DMS153 treated with DMSO at 0.1 percent for 48 hours (cell line): ENCODE data around the gene POLL.

Source experiments
- DNase-seq: peaks from one replicate; lab custom pipeline; 2025; ENCODE audit not compliant: unreplicated experiment; lab: John Stamatoyannopoulos, UW

POLL gene

DNA sequence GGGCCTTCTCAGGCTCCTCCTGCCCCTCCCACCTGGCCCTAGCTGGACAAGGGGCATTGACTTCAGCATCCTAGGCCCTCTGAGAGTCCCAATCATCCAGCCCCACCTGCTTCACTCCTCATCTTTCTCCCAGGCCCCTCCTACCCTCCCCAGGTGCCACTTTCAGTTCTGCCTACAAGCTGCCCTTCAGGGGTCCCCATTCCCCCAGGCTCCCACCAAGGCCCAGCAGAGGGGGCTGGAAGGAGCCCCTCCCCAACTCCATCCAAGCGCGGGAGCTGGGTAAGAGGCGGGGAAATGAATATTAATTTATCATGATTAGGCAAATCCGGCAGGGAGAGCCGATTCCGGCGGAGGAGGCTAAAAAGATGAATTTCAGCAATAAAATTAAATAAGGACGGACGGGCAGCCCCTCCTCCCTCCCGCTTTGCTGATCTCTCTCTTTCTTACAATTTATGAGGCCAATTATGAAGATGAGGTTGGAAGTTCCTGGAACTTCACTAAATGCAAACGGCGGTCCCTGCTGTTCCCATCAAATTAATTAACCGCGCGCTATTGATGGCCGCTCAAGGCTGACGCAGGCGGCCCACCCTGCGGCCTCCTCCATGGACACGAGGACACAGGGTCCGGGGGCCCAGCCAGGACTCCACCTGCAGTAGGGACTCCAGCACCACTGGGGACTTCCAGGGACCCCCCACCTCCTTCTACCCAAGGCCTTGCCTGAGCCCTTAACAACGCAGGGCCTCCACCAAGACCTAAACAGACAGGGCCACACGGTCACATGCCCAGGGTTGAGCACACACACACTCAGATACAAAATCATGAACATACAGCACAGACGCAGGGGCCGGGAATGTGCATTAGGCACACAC lies 13.9 kb downstream of the POLL start:
- DNase-seq = no peak

DNA sequence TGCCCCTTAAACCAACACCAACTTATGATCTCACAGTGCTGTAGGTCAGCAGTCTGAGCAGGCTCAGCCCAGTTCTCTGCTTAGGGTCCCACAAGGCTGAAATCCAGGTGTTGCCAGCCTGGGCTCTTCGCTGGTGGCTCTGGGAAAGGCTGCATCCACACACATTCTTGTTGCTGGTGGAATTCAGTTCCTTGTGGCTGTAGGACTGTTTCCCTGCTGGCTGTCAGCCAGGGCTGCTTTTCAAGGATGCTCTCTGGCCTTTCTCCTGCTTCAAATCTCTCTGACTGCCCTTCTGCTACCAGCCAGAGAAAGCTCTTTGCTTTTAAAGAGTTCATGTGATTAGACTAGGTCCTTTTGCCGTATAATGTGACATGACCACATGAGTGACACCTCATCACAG lies 15.3 kb downstream of the POLL start:
- DNase-seq = no peak

DNA sequence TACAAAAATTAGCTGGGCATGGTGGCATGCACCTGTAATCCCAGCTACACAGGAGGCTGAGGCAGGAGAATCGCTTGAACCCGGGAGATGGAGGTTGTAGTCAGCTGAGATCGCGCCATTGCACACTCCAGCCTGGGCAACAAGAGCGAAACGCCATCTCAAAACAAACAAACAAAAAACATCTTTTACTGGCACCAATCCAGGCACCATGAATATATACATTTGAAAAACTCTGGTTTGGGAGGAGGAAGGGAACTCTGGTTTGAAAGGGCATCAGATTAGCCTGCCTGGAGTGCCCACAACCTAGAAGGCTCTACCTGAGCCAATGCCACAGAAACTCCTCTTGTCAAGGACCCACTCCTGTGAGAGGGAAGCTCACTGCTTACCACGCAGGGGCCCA lies 15.9 kb downstream of the POLL start:
- DNase-seq = no peak

DNA sequence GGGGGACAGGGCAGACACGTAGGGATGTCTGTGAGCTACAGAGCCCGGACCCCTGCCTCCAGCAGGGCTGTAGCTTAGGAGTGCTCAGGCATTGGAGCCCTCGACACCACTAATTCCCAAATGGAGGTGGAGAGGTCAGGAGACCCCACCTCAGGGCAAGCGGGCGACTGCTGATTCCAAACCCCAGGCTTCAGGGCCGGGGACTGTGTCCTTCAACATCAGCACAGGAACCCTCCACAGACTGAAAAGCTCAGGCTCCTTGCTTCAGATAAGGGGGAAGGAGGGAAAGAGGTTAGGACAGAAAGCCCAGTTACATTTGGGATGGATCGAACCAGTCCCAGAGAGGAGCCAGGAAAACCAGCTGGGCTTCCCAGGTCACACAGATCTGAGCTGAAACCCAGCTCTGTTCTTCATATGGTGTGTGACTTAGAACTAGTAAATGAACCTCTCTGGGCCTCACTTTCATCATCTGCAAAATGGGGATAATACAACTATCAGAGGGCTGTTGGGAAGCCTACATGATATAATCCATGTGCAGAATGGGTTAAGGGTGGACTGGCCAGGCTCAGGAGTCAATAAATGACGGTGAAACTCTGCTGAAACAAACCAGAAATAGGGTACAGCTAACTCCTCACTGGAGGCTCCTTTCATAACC lies 16.7 kb downstream of the POLL start:
- no peak for DNase-seq

DNA sequence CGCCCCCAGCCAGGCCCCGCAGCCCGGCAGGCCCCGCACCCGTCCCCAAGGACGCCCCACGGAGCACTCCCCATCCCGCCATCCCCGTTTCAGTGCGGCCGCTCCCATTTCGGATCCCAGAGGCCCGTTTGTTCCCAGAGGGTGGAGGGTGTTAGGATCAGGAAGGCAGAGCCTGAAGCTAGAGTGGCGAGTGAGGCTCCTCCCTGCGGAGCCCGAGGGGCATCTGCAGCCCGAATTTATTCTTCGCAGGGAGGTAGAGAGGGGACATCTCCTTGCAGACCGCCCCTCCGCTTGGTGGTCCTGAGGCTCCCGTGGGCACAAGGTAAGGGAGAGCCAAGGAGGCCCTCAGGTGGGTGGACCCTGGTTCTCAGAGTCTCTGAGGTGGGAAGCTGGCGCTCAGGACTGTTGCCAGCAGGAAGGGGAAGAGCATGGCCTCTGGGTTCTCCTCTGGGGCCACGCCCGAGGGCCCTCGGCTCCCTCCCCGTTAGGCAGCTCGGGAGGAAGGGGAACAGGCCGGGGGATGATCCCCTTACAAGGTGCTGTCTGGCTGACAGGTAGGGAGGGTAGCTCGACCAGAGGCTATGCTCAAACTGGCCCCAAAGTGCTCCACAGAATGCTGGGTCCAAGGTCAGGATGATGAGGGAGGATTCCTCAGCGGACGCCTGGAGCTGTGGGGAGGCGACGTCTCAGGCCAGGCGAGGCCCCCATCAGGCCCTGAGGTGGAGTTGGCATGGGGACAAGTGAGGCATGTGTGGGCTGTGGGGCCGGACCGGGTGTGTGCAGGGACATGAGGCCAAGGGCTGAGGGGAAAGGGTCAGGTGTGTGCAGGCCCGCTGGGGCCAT lies 17.4 kb downstream of the POLL start:
- DNase-seq = peak; percentile 36

DNA sequence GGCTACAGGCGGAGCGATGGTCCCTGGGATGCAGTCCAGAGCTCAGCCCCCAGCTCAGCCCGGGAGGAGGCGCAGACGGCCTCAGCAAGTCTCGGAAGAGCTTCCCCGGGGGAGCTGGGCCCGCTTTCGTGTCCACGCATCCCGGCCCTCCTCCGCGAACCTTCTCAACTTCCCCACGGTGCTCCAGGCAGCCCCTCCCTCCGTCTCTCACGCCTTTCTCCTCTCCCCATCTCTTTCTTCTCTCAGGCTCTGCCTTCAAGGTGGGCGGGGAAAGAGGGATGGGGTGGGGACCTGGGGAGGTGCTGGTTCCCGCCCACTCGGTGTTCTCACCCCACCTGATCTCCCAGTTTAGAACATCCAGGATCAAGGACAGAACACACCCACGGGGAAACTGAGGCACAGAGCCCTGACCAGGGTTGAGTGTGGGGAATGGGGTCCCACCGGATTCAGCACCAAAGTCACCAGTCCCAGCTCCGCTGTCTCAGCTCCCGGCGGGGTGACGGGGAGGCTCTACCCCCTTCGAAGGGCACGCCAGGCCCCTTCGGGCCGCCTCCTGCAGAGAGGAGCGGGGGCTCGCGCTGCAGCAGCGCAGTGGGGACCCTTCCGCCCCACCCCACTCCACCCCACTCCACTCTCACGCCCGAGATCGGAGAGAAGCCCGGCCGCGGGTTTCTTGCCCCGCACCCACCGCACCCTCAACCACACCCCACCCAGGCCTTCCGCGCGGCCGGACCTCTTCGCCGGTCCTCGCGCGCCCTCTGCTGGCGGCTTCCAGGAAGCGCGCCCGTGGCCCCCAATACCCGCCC lies 18.2 kb downstream of the POLL start:
- peak; percentile 62 for DNase-seq

DNA sequence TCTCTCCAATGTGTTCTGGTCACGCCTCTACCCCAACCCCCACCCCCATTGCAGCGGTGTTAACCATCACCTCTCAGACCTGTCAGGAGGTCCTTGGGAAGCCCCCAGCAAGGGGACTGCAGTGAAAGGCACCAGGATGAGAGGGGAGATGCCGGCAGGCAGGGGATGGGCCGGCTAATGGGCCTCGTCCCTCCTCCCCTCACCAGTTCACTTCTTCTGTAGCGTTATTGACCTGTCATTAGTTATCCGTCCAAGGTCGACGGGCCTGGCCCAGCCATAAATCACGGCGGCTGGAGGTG lies 18.8 kb downstream of the POLL start:
- no peak for DNase-seq

DNA sequence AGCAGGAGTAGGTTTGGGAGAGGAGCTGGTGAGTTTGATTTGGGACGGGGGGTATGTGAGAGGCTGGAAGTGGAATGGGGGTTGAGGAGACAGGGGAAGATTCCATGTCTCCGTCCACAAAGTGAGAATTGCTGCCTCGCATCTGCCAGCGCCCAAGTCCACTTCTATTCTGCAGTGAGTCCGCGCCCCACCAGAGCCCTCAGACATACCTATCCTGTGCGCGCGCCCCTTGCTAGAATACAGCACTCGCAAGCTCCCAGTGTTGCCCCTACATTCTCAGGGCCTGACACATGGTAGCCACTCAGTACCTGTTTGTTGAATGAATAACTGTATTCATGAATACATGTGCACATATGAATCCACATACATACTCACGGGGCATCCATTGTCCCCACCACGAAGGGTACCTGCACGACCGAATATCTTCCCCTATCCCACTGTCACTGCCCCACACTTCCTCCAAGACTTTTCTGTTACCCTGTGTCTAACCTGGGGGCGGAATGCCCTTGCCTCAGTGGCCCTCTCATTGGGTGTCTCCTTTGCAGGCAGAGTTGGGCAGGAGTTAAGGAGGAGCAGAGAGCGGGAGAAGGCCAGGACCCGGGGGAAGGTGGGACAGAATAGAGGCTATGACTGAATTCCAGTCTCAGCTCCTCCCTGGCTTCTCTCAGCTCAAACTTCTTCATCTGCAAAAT lies 19.9 kb downstream of the POLL start:
- no peak for DNase-seq

DNA sequence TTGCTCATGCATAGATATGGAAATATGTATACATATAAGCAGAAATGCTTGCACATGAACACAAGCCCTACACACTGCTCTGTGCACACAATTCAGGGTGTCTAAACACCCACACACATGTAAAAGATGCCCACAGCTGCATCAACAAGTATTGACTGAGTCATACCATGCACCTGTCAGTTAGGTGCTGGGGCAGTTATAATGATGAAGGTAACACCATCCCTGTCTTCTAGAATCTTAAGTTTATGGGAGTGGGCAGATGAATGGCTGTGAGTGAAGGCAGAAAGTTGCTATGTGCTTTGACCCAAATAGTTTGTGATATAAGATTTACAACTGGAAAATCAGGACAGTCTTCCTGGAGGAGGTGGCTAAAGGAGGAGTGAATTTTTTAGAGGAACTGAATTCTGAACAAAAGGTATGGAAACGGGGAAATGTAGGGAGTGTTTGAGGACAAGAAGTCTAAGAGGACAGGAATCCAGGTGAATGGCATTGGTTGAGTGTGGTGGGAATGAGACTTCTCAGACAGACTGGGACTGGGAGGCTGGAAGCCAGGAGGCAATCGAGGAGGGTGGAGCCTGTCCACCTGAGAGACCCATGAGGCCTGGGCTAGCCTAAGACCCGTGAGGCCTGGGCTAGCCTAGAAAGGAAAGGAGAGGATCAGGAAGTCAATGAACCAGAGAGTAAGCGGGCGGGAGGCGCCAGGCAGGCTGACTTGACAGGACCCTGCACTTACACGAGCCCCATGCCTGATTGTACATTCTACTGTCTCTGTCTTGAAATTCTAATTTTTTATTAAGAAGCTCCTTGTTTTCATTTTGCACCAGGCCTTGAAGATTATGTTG lies 20.7 kb downstream of the POLL start:
- no peak for DNase-seq

DNA sequence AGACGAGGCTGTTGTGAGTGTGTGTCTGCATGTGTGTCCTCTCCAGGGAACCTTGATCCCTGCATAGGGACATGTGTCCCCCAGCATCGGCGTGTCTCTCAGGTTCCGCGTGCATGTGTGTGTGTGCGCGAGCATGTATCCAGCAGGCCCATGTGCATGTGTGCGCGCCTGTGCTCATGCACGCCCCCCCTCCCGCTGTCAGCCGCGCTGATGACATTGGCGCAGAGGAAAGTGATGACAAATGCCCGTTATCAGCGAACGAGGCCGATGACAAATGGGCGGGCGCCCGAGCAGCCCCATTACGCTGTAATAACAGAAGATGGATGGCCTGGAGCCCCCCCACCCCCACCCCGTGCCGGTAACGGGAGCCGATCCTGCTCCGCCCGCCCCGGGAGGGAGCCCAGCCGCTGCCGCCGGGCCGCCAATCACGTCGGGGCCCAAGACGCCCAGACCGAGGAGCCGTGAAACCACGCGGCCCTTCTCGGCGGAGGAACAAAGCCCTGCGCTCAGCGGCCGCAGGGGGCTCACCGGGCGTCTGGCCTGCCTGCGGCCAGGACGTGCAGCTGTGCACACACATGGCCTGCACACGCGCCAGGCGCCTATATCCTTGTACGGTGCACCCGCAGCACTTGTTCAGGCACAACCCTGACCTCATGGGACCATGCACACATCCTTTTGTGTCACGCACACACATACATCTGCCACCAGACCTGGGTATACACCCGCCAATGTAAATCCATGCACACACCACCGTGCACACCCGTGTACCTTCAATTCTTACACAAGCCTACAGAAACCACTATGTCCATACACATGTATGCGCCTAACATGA lies 21.5 kb downstream of the POLL start:
- no peak for DNase-seq

DNA sequence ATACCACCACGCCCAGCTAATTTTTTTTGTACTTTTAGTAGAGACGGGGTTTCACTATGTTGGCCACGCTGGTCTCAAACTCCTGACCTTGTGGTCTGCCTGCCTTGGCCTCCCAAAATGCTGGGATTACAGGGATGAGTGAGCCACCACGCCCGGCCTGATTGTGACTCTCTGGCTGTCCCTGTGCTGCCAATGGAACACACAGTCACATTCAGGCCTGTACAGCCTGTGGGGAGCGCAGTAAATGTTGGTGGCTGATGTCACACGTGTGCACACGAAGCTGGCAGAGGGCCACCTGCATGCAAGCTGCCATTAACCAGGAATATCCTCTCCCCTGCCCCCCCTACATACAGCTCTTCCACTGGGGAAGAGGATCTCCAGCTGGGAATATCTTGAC lies 22.1 kb downstream of the POLL start:
- peak; percentile 15 for DNase-seq

DNA sequence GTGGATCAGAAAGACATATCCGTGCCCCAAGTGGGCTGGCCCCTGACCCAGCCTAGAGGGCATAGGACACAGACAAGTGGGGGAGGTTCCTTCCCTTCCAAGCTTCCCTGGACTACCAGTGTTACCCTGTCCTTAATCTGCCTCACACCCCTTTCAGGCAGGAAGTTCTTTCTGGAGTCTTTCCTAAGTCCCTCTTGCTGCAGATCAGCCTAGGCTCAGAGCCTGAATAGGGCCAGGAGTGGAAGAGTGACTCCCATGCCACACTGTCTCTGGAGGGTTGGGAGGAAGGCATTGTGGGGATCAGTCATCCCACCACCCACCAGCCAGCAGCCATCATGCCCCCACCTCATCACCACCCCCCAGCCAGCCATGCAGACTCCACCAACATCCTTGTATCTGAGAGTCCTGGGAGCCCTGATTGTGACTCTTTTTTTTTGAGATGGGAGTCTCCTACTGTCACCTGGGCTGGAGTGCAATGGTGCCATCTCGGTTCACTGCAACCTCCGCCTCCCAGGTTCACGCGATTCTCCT lies 22.6 kb downstream of the POLL start:
- no peak for DNase-seq

DNA sequence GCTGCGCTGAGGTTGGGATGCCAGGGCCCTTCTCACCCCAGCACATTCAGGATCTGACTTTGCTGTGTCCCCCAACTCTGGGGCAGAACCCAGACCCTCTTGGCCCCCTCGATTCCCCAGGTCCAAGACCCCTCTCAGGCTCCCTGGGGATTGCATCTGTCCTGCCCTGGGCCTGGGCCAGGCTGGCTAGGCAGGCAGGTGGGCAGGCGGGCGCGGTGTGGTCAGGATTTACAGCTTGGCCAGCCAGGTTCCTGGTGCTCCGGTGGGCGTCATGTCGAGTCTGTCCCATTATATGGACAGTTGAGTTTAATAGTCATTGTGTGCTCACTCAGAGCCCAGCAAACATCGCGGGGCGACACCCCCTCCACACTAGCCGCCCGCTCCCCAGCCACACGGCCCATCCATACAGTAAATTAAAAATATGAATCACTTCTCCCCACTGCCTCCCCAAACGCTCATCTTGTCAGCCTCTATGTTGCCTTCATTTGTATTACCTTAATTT lies 23.5 kb downstream of the POLL start:
- no peak for DNase-seq

DNA sequence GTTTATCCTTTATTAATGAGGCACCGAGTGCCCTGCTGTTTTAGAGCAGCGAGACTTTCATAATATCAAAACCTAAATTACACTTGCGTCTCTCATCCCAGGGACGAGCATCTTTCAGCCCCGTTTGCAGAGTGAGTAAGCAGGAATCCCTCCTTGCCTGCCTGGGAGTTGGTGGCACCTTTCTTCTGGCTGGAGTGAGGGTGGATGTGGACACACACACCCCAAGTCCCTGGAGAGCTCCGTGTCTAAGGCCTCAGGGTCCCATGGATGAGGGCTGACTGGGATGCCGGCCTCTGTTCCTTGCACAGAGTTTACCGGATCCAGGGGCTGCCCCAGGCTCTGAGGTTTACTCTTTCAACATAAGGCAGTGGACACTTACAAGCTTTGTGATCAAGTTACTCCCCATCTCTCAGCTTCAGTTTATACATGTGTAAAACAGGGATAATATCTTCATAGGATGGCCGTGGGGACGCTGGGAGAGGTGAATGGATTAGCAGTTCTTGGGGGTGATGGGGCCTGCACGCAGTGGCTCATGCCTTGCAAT lies 24.5 kb downstream of the POLL start:
- no peak for DNase-seq

DNA sequence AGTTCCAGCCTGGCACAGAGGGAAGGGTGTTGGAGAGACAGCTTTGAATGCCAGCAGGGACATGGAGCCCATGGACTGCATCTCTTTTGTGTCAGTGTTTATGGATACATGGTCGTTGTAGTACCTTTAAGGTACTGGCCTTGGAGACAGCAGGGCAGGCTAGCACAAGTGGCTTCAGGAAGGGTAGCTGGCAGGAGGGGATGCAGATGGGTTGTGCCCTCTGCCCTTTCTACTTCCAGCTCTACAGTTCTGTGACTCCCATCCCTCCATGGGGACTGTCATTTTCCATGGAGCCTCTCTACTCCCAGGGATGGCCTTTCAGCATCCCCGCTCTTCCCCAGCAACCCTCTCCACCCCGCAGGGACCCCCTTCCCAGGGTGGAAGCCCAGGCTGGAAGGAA lies 25.1 kb downstream of the POLL start:
- DNase-seq = no peak

DNA sequence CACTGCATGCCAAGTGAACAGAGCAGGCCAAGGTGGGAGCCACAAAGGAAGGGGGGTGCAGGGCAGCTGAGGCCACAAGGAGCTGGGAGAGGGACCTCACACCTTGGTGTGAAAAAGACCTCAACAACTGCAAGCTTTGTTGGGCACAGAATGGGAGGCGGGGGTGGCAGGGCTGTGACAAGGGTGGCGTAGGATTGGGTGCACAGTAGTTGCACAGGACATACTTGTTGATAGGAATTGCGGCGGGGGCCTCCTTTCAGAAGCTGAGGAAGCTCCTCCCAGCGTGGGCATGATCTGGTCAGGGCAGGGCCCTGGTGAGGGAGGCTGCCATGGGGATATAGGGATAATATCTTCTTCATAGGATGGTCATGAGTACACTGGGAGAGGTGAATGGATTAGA lies 25.8 kb downstream of the POLL start:
- DNase-seq = no peak

DNA sequence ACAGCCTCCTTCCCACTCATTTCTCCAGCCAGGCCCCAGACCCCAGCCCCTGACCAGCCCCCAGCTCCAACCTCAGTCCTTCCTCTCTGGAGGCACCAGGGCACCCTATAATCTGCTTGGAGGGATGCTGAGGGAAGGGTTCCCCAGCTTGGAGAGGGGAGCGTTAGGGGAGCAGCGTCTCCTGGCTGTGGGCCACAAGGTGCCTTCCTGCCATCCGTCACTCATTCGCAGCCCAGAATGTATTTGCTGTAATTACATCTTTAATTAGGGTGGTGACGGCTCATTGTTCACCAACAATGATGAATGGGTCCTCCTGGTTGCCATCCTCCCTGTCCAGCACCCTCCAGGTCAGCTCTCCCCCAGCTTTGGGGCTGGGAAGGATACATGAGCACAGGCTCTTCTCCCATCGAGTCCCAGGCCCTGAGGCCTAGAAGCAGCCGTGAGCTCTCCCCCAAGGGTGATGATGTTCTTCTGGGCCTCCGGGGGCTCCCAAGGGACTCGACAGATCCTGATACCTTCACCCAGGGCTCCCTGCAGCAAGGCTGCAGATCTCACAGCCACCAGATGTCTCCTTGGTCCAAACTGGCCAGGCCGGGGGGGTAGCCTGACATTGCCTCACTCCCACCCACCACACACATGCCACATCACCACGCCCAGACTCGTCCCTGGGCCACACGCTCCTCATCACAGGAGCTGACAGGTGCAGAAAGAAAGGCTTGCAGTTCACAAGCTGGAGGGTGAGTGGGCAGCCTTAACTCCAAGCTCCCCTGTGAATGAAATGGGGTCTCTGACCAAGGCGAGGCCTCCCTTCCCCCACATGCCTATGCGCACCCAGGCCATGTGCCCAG lies 26.8 kb downstream of the POLL start:
- DNase-seq = no peak
